Smooth muscle cell (in vitro differentiated cells): Measurements from ENCODE around the gene UGT1A7. TPM values are rescaled to one million over a fixed set of nuclear protein-coding genes. Genes with fewer than 3 reads are reported as not detected.
"Not testable (repeated sequence)": the region's sequence is repeated elsewhere in the genome, so short reads cannot be mapped to it uniquely, and the experiment has no call there.

Source experiments
- DNase-seq: peaks from one replicate; lab custom pipeline; 2025; ENCODE audit not compliant: unreplicated experiment; lab: John Stamatoyannopoulos, UW
- H2AFZ ChIP-seq: fragments of 200-600 bp; sonication (generic); 2 replicates; pipeline ENCODE4 v1.6.0; 2016; ENCODE audit warnings: antibody characterized with exemption, low read depth, mild to moderate bottlenecking
- H3F3A ChIP-seq: fragments of 200-600 bp; sonication (generic); 2 replicates; pipeline ENCODE4 v1.6.0; 2017; ENCODE audit warnings: antibody characterized with exemption, low read depth
- H3K27ac ChIP-seq: fragments of 200-600 bp; sonication (generic); 2 replicates; pipeline ENCODE4 v1.5.1; 2016; ENCODE audit warnings: low read depth, mild to moderate bottlenecking
- H3K27me3 ChIP-seq: fragments of 200-600 bp; sonication (generic); 2 replicates; pipeline ENCODE4 v1.6.1; 2016; ENCODE audit warnings: low read depth, mild to moderate bottlenecking
- H3K36me3 ChIP-seq: fragments of 200-600 bp; sonication (generic); 2 replicates; pipeline ENCODE4 v1.5.1; 2016; ENCODE audit warnings: low read depth
- H3K4me1 ChIP-seq: fragments of 200-600 bp; sonication (generic); 2 replicates; pipeline ENCODE4 v1.5.1; 2016; ENCODE audit warnings: low read depth
- H3K4me2 ChIP-seq: fragments of 200-600 bp; sonication (generic); 2 replicates; pipeline ENCODE4 v1.6.0; 2016; ENCODE audit warnings: mild to moderate bottlenecking
- H3K4me3 ChIP-seq: fragments of 200-600 bp; sonication (generic); 2 replicates; pipeline ENCODE4 v1.5.1; 2016; ENCODE audit warnings: mild to moderate bottlenecking
- H3K79me2 ChIP-seq: fragments of 200-600 bp; sonication (generic); 2 replicates; pipeline ENCODE4 v1.6.0; 2016; ENCODE audit warnings: low read depth, mild to moderate bottlenecking
- H3K9ac ChIP-seq: fragments of 200-600 bp; sonication (generic); 2 replicates; pipeline ENCODE4 v1.6.0; 2016; ENCODE audit warnings: low read depth
- H3K9me3 ChIP-seq: fragments of 200-600 bp; sonication (generic); replicated peaks from 2 replicates; pipeline ENCODE4 v1.5.1; 2016; ENCODE audit warnings: low read depth
- H4K20me1 ChIP-seq: fragments of 200-600 bp; sonication (generic); 2 replicates; pipeline ENCODE4 v1.6.0; 2016; ENCODE audit warnings: low read depth
- WGBS: methylation state at CpG from one replicate; pipeline ENCODE4 v1.1.7; 2016; ENCODE audit warnings: low lambda C conversion rate; 5-methylcytosine and 5-hydroxymethylcytosine counted together
- polyA plus RNA-seq: library from polyadenylated mRNA; unstranded; fragments of >200 nt; fragmentation: Nextera tagmentation; extraction: Ambion mirVana; gene quantifications from 2 replicates; pipeline ENCODE4 v1.2.1, GENCODE V29; 2016
- total RNA-seq: library from RNA; depleted of rRNA; stranded (reverse); fragments of >200 nt; gene quantifications from 2 replicates; pipeline ENCODE4 v1.2.3, GENCODE V29; 2014
- TF ChIP-seq, protein P1 (sequence below): fragments of 200-600 bp; sonication (generic); IDR thresholded peaks from 2 replicates; pipeline ENCODE4 v1.5.1; 2017; ENCODE audit warnings: borderline replicate concordance, mild to moderate bottlenecking, antibody characterized with exemption; ENCODE audit not compliant: insufficient read depth, poor library complexity, severe bottlenecking

The UGT1A7 gene
- total and polyA plus RNA-seq, 2 experiments from 2014 or later, result not detected

DNA sequence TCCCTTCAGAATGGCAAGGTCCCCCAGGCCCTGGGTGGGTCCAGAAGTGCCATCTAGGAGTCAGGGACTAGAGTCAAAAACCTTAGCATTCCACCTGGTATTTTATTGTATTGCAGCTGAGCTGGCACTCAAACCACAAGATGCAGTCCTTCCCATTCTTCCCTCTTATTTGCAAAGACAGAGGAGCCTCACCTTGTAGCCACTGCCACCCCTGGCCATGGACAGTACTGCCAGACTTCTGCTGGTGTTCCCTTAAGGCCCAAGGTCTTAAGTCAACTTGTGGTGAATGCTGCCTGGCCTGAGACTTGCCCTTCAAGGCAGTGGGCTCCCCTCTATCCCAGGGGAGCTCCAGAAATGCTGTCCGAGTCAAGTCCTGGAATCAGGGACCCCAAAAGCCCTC lies 38.6 kb upstream of the UGT1A7 start:
- Histone ChIP-seq H3K4me1 (no peaks in the 10 kb centered on the region), H3K4me3 (no peak overlapping the region), H3K27ac (no peak overlapping the region), H3K4me2 (no peak overlapping the region), H4K20me1 (no peaks in the 10 kb centered on the region), H3F3A (no peaks in the 10 kb centered on the region), H3K36me3 (no peaks in the 10 kb centered on the region), H2AFZ (no peak overlapping the region), H3K27me3 (no peaks in the 10 kb centered on the region), H3K79me2 (no peaks in the 10 kb centered on the region), H3K9ac (no peak overlapping the region), H3K9me3 (no peaks in the 10 kb centered on the region)
- WGBS, result 82% methylated on average over 1 of the region's 1 CpG
- no peak for DNase-seq
- TF ChIP-seq, protein P1, sequence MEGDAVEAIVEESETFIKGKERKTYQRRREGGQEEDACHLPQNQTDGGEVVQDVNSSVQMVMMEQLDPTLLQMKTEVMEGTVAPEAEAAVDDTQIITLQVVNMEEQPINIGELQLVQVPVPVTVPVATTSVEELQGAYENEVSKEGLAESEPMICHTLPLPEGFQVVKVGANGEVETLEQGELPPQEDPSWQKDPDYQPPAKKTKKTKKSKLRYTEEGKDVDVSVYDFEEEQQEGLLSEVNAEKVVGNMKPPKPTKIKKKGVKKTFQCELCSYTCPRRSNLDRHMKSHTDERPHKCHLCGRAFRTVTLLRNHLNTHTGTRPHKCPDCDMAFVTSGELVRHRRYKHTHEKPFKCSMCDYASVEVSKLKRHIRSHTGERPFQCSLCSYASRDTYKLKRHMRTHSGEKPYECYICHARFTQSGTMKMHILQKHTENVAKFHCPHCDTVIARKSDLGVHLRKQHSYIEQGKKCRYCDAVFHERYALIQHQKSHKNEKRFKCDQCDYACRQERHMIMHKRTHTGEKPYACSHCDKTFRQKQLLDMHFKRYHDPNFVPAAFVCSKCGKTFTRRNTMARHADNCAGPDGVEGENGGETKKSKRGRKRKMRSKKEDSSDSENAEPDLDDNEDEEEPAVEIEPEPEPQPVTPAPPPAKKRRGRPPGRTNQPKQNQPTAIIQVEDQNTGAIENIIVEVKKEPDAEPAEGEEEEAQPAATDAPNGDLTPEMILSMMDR, result no peak

DNA sequence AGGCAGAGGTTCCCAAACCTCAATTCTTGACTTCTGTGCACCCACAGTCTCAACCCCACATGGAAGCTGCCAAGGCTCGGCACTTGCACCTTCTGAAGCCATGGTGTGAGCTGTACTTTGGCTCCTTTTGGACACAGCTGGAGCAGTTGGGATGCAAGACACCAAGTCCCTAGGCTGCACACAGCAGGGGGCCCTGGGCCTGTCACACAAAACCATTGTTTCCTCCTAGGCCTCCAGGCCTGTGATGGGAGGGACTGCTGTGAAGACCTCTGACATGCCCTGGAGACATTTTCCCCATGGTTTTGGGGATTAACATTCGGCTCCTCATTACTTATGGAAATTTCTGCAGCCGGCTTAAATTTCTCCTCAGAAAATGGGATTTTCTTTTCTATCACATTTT lies 35.7 kb upstream of the UGT1A7 start:
- H2AFZ ChIP-seq, H3K79me2 ChIP-seq, DNase-seq, H3K9ac ChIP-seq, H4K20me1 ChIP-seq, H3K9me3 ChIP-seq, H3K27ac ChIP-seq, H3K4me2 ChIP-seq, H3K36me3 ChIP-seq, H3F3A ChIP-seq, H3K27me3 ChIP-seq, H3K4me3 ChIP-seq, H3K4me1 ChIP-seq: not testable (repeated sequence)
- 82% methylated on average over 3 of the region's 3 CpGs for WGBS

DNA sequence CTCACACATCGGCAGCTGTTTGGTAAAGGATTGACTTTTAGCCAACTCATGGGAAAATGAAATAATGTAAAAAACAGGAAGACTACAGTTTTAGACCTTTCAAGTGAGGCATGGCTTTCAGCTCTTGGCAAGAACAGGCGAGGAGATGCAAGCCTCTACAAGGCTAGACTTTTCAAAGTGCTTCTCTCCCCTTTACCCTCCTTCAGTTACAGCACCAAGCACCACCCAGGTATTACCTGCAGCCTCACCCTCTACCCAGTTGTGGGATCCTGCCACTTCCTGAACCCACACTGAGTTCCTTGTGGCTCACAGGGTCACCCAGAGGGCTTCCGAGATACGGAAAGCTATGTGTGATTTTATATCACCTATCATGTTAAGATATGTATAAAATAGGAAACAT lies 30.7 kb upstream of the UGT1A7 start:
- no peaks in the 10 kb centered on the region for H3F3A ChIP-seq
- TF ChIP-seq, protein P1, result no peak
- H2AFZ ChIP-seq, result no peak overlapping the region
- no peak overlapping the region for H3K4me3 ChIP-seq
- H3K79me2 ChIP-seq, result no peaks in the 10 kb centered on the region
- H3K9ac ChIP-seq, result no peak overlapping the region
- no peaks in the 10 kb centered on the region for H3K4me1 ChIP-seq
- H3K27me3 ChIP-seq, result no peaks in the 10 kb centered on the region
- H4K20me1 ChIP-seq, result no peaks in the 10 kb centered on the region
- no peaks in the 10 kb centered on the region for H3K9me3 ChIP-seq
- H3K4me2 ChIP-seq, result no peak overlapping the region
- DNase-seq, result no peak
- no peak overlapping the region for H3K27ac ChIP-seq
- 87% methylated on average over 4 of the region's 4 CpGs for WGBS
- no peaks in the 10 kb centered on the region for H3K36me3 ChIP-seq

DNA sequence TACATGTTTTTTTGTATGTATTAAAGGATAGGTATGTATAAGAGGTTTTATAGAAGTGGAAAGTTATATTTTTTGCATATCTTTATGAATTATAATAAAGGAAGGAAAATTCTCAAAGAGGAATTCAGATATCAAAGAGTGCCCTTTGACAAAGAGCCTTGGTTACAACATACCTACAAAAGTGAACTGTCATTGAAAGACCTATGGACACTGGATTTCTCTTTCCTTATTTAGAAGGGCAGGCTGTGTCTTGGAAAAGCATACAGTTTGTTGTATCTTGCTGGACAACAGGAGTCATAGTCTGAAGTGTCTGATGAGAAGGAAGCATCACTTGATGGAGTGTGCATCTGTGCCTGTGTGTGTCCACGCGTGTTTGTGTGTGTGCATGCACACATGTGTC lies 30.3 kb upstream of the UGT1A7 start:
- H3K27ac ChIP-seq, result no peak overlapping the region
- no peak overlapping the region for H3K9ac ChIP-seq
- TF ChIP-seq, protein P1, result no peak
- H3K36me3 ChIP-seq, result no peaks in the 10 kb centered on the region
- 95% methylated on average over 2 of the region's 2 CpGs for WGBS
- H4K20me1 ChIP-seq, result no peaks in the 10 kb centered on the region
- no peaks in the 10 kb centered on the region for H3F3A ChIP-seq
- no peak overlapping the region for H3K4me2 ChIP-seq
- no peaks in the 10 kb centered on the region for H3K4me1 ChIP-seq
- DNase-seq, result no peak
- H2AFZ ChIP-seq, result no peak overlapping the region
- no peaks in the 10 kb centered on the region for H3K27me3 ChIP-seq
- no peaks in the 10 kb centered on the region for H3K9me3 ChIP-seq
- no peaks in the 10 kb centered on the region for H3K79me2 ChIP-seq
- H3K4me3 ChIP-seq, result no peak overlapping the region
